H1 (cell line): ENCODE results near the gene CDK5RAP2.

Experiments used
- CEBPB ChIP-seq: IDR thresholded peaks from 2 replicates; pipeline ENCODE4 v1.6.1; 2012; ENCODE audit warnings: low read depth, low read length
- EP300 ChIP-seq, 2 experiments: IDR thresholded peaks; 1 replicate in 1 of 2; 2 replicates in 1 of 2; pipeline ENCODE4 v1.6.1; 2011 to 2012; ENCODE audit warnings: low read depth in 2 of 2, low read length in 2 of 2, mild to moderate bottlenecking in 2 of 2, borderline replicate concordance in 1 of 2, inconsistent platforms in 1 of 2, moderate library complexity in 1 of 2
- GABPA ChIP-seq: IDR thresholded peaks from 2 replicates; pipeline ENCODE4 v1.6.1; 2011; ENCODE audit warnings: mild to moderate bottlenecking, low read length, moderate library complexity, borderline replicate concordance; ENCODE audit not compliant: insufficient read depth
- KDM1A ChIP-seq: fragments of 200-600, 300-600 bp; sonication (generic); IDR thresholded peaks from 2 replicates; pipeline ENCODE4 v1.7.1; 2016; ENCODE audit warnings: mild to moderate bottlenecking, low read length, borderline replicate concordance
- POLR2A ChIP-seq, 2 experiments: IDR thresholded peaks; 1 replicate in 1 of 2; 2 replicates in 1 of 2; pipeline ENCODE4 v1.6.1; 2011; ENCODE audit warnings: low read depth in 2 of 2, low read length in 2 of 2, mild to moderate bottlenecking in 2 of 2; ENCODE audit errors: control extremely low read depth in 1 of 2
- POLR2AphosphoS5 ChIP-seq: IDR thresholded peaks from 2 replicates; pipeline ENCODE4 v1.6.1; 2011; ENCODE audit warnings: low read depth, low read length
- RFX5 ChIP-seq: IDR thresholded peaks from 2 replicates; pipeline ENCODE4 v1.6.1; 2011; ENCODE audit warnings: low read depth, low read length, improper control_type of control experiment, borderline replicate concordance
- SRF ChIP-seq: IDR thresholded peaks from 2 replicates; pipeline ENCODE4 v1.6.1; 2011; ENCODE audit warnings: mild to moderate bottlenecking, low read depth, low read length, moderate library complexity
- SUZ12 ChIP-seq: fragments of 200-600 bp; sonication (generic); IDR thresholded peaks from 2 replicates; pipeline ENCODE4 v1.6.1; 2012; ENCODE audit warnings: mild to moderate bottlenecking, inconsistent platforms, low read length, moderate library complexity, mixed read lengths
- TAF1 ChIP-seq: IDR thresholded peaks from 2 replicates; pipeline ENCODE4 v1.6.1; 2011; ENCODE audit warnings: mild to moderate bottlenecking, low read depth, low read length
- TF ChIP-seq, protein P1 (sequence below), 3 experiments: IDR thresholded peaks; 1 replicate in 2 of 3; 2 replicates in 1 of 3; pipeline versions ENCODE4 v1.5.1 to v1.6.1; 2011; ENCODE audit warnings: low read length in 3 of 3, mild to moderate bottlenecking in 3 of 3, inconsistent platforms in 2 of 3, low read depth in 1 of 3, moderate library complexity in 1 of 3; ENCODE audit not compliant: insufficient read depth in 1 of 3; ENCODE audit errors: control extremely low read depth in 1 of 3
- TF ChIP-seq, protein P2 (sequence below): IDR thresholded peaks from 2 replicates; pipeline ENCODE4 v1.6.1; 2011; ENCODE audit warnings: low read depth, mild to moderate bottlenecking, low read length; ENCODE audit not compliant: insufficient read depth
- TF ChIP-seq, protein P3 (sequence below): IDR thresholded peaks from 2 replicates; pipeline ENCODE4 v1.6.1; 2011; ENCODE audit warnings: low read length, improper control_type of control experiment
- TF ChIP-seq, protein P4 (sequence below): IDR thresholded peaks from 2 replicates; pipeline ENCODE4 v1.6.1; 2012; ENCODE audit warnings: low read length, inconsistent platforms

DNA sequence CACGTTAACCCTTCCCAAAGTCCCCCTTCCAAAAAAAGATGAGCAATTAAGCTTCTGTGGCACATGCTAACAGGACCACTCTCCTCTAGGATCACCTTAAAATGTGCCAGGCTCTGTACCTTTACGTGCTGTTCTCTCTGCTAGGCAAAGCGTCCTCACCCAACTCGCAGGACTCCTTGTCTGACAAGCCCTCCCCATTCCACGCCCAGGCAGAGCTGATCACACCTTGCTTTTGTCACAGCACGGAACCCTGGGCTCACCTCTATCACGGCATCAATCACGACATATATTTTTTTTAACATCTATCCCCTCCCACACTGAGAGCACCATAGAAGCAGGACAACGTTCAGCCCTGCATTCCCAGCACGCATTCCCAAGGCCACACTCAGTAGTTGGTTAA, 47.1 kb downstream of the CDK5RAP2 start:
- TF ChIP-seq POLR2AphosphoS5 (no peak), EP300 (IDR thresholded peaks at IDR 0.05; ENCODE audit: borderline replicate concordance in 1 of 2, low read depth in 2 of 2, low read length in 2 of 2) (no peak), RFX5 (no peak), CEBPB (no peak), TAF1 (no peak), SUZ12 (no peak), POLR2A (IDR thresholded peaks at IDR 0.05; ENCODE audit: control extremely low read depth in 1 of 2, low read depth in 2 of 2, low read length in 2 of 2) (no peak), GABPA (no peak), KDM1A (no peak), SRF (no peak)
- TF ChIP-seq, protein P1, sequence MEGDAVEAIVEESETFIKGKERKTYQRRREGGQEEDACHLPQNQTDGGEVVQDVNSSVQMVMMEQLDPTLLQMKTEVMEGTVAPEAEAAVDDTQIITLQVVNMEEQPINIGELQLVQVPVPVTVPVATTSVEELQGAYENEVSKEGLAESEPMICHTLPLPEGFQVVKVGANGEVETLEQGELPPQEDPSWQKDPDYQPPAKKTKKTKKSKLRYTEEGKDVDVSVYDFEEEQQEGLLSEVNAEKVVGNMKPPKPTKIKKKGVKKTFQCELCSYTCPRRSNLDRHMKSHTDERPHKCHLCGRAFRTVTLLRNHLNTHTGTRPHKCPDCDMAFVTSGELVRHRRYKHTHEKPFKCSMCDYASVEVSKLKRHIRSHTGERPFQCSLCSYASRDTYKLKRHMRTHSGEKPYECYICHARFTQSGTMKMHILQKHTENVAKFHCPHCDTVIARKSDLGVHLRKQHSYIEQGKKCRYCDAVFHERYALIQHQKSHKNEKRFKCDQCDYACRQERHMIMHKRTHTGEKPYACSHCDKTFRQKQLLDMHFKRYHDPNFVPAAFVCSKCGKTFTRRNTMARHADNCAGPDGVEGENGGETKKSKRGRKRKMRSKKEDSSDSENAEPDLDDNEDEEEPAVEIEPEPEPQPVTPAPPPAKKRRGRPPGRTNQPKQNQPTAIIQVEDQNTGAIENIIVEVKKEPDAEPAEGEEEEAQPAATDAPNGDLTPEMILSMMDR (IDR thresholded peaks at IDR 0.05; ENCODE audit: control extremely low read depth in 1 of 3, insufficient read depth in 1 of 3, low read depth in 1 of 3, low read length in 3 of 3): no peak
- TF ChIP-seq, protein P2, sequence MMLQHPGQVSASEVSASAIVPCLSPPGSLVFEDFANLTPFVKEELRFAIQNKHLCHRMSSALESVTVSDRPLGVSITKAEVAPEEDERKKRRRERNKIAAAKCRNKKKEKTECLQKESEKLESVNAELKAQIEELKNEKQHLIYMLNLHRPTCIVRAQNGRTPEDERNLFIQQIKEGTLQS: no peak
- TF ChIP-seq, protein P3, sequence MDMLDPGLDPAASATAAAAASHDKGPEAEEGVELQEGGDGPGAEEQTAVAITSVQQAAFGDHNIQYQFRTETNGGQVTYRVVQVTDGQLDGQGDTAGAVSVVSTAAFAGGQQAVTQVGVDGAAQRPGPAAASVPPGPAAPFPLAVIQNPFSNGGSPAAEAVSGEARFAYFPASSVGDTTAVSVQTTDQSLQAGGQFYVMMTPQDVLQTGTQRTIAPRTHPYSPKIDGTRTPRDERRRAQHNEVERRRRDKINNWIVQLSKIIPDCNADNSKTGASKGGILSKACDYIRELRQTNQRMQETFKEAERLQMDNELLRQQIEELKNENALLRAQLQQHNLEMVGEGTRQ: no peak
- TF ChIP-seq, protein P4, sequence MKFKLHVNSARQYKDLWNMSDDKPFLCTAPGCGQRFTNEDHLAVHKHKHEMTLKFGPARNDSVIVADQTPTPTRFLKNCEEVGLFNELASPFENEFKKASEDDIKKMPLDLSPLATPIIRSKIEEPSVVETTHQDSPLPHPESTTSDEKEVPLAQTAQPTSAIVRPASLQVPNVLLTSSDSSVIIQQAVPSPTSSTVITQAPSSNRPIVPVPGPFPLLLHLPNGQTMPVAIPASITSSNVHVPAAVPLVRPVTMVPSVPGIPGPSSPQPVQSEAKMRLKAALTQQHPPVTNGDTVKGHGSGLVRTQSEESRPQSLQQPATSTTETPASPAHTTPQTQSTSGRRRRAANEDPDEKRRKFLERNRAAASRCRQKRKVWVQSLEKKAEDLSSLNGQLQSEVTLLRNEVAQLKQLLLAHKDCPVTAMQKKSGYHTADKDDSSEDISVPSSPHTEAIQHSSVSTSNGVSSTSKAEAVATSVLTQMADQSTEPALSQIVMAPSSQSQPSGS: no peak
